Activated CD8-positive, alpha-beta memory T cell treated with anti-CD3 and anti-CD28 coated beads, Interleukin-2, amount 10 ng/mL, durations not matched to agents 7 days and 5 days (primary cell): Measurements from ENCODE around the gene UBE2C. TPM values are rescaled to one million over a fixed set of nuclear protein-coding genes. Genes with fewer than 3 reads are reported as not detected.
"Not testable (repeated sequence)": the region's sequence is repeated elsewhere in the genome, so short reads cannot be mapped to it uniquely, and the experiment has no call there.

Experiments used
- ATAC-seq: fragments of 150-1000 bp; cut with Tn5 transposase; one replicate; pipeline ENCODE4 v1.10.0; 2021; ENCODE audit warnings: moderate library complexity
- CTCF ChIA-PET: fragments of 350-600 bp; sonication (Branson Sonifier 250); formaldehyde crosslinking; loops from one replicate; lab custom pipeline; 2021; ENCODE audit warnings: antibody characterized with exemption; lab: Charles Lee
- DNase-seq: peaks from one replicate; pipeline ENCODE4 v3.0.0-alpha.2; 2020
- H3K27ac Mint-ChIP-seq: one replicate; pipeline ENCODE4 v1.8.0; 2021; ENCODE audit warnings: mild to moderate bottlenecking, mixed read lengths
- H3K27me3 Mint-ChIP-seq: one replicate; pipeline ENCODE4 v1.8.0; 2021; ENCODE audit warnings: mixed read lengths
- H3K36me3 Mint-ChIP-seq: one replicate; pipeline ENCODE4 v1.8.0; 2021; ENCODE audit warnings: mild to moderate bottlenecking, mixed read lengths
- H3K4me1 Mint-ChIP-seq: one replicate; pipeline ENCODE4 v1.8.0; 2021; ENCODE audit warnings: mixed read lengths
- H3K4me3 Mint-ChIP-seq: one replicate; pipeline ENCODE4 v1.8.0; 2021; ENCODE audit warnings: mild to moderate bottlenecking, moderate library complexity, mixed read lengths
- H3K9me3 Mint-ChIP-seq: one replicate; pipeline ENCODE4 v1.8.0; 2022; ENCODE audit warnings: low read depth, mixed read lengths
- total RNA-seq, 2 experiments: library from RNA; stranded (reverse); gene quantifications; one replicate each; pipeline ENCODE4 v1.2.3, GENCODE V29; 2021

Gene UBE2C
- total RNA-seq, result 100 to 1,000 TPM; 206 to 219 TPM

DNA sequence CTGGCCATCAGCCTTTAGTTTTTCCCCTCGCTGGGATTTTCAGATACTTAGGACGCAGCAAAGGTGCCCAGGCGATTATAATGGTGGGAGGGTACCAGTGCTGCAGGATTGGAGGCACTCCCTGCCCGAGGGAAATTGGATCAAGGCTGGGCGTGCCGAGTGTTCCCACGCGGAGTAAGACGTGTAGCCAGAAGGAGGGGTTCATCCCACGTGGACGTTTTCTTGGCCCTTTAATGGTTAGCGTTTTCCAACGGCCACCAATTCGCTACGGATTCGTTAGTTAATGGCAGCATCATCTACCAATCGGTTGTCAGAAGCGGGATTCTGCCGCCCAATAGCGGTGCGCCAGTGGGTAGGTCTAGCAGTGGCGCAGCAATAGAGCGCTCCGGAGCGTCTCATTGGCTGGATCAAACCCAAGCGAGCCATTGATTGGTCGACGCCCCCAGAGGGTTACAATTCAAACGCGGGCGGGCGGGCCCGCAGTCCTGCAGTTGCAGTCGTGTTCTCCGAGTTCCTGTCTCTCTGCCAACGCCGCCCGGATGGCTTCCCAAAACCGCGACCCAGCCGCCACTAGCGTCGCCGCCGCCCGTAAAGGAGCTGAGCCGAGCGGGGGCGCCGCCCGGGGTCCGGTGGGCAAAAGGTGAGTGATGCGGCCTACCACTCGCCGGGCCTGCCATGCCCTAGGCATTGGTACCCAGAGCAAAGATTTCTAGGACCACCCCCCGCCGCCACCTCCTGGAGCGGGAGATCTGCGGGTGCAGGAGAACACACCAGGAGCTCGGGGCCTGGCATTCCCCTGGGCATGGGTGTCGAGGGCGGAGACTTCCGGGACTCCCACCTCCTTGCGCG lies at the start of gene UBE2C:
Gene UBE2C (plus strand): TSS at position 488 of the 849 bp plus-strand sequence. CDS start 52 bp downstream, at position 540.
- peak within 1 kb of the TSS; percentile 99 for H3K4me3 Mint-ChIP-seq
- no peaks in the 10 kb centered on the region for H3K27me3 Mint-ChIP-seq
- peak within 1 kb of the TSS; percentile 88 for H3K27ac Mint-ChIP-seq
- no peaks in the 10 kb centered on the region for H3K9me3 Mint-ChIP-seq
- H3K36me3 Mint-ChIP-seq, result peaks cover 57% of the 10 kb centered on the region
- DNase-seq (peak; percentile 99), ATAC-seq (peak; percentile 99)
- CTCF ChIA-PET, result interaction anchor here (1.1 to 5.4 kb wide), 10 partner anchors 12 to 159 kb away, joined by 3 to 30 read pairs (median 4); partner anchors contain the start of gene PCIF1
- peaks cover 30% of the 10 kb centered on the region for H3K4me1 Mint-ChIP-seq

GRCh38 chr20:45764618-45765282 lies 47.7 kb upstream of the UBE2C start:
- H3K27ac Mint-ChIP-seq, H3K36me3 Mint-ChIP-seq, H3K9me3 Mint-ChIP-seq, DNase-seq, H3K4me1 Mint-ChIP-seq, ATAC-seq, H3K4me3 Mint-ChIP-seq: not testable (repeated sequence)
- peaks cover 13% of the 10 kb centered on the region for H3K27me3 Mint-ChIP-seq
- CTCF ChIA-PET, result interaction anchor here (0.9 kb wide), 1 partner anchor 275 kb away, joined by 3 read pairs; no protein-coding TSS in a partner anchor

GRCh38 chr20:45765307-45765875 lies 47.1 kb upstream of the UBE2C start:
- Mint-ChIP-seq H3K36me3 (no peaks in the 10 kb centered on the region), H3K27ac (no peak overlapping the region), H3K9me3 (no peaks in the 10 kb centered on the region), H3K4me1 (peaks cover 2% of the 10 kb centered on the region), H3K27me3 (peaks cover 13% of the 10 kb centered on the region), H3K4me3 (no peak overlapping the region)
- ATAC-seq (no peak), DNase-seq (no peak)
- CTCF ChIA-PET, result interaction anchor here (0.9 kb wide), 1 partner anchor 276 kb away, joined by 3 read pairs; no protein-coding TSS in a partner anchor

DNA sequence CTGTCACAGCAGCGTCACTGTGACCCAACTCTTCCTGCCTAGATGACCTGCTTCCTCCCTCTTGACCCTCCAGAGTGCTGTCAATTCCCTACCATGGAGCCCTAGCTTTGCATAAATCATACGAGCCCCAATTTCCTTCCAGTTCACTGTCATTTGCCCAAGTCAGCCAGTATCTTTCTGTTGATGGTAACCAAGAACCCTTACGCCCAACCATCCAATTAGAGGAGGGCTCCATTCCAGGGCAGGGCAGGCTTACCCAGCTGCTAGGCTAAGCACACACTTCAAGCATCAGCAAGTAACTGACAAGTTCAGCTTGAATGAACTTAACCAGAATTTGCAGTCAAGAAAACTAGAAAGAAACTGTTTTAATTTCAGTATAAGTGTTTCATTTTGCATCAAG lies 46.5 kb upstream of the UBE2C start:
- no peaks in the 10 kb centered on the region for H3K9me3 Mint-ChIP-seq

GRCh38 chr20:45768479-45768878 lies 44.0 kb upstream of the UBE2C start:
- peaks cover 22% of the 10 kb centered on the region for H3K27me3 Mint-ChIP-seq
- no peaks in the 10 kb centered on the region for H3K36me3 Mint-ChIP-seq
- H3K9me3 Mint-ChIP-seq, result no peaks in the 10 kb centered on the region
- peaks cover 5% of the 10 kb centered on the region for H3K4me1 Mint-ChIP-seq
- CTCF ChIA-PET, result interaction anchor here (1.0 to 1.2 kb wide), 3 partner anchors 177 to 449 kb away, joined by 3 read pairs; no protein-coding TSS in a partner anchor
- no peak overlapping the region for H3K4me3 Mint-ChIP-seq
- H3K27ac Mint-ChIP-seq, result no peak overlapping the region
- DNase-seq (no peak), ATAC-seq (no peak)

More for the DNA sequence above, 46.5 kb upstream of the UBE2C start:
- no peak for DNase-seq
- H3K27me3 Mint-ChIP-seq, result peaks cover 13% of the 10 kb centered on the region
- no peaks in the 10 kb centered on the region for H3K36me3 Mint-ChIP-seq
- CTCF ChIA-PET, result no interaction called here
- H3K27ac Mint-ChIP-seq, result no peak overlapping the region
- no peak for ATAC-seq
- no peak overlapping the region for H3K4me3 Mint-ChIP-seq
- peaks cover 6% of the 10 kb centered on the region for H3K4me1 Mint-ChIP-seq

GRCh38 chr20:45771182-45771759 lies 41.2 kb upstream of the UBE2C start:
- CTCF ChIA-PET, result interaction anchor here (0.6 to 3.3 kb wide), 51 partner anchors 9 to 727 kb away, joined by 3 to 61 read pairs (median 4); partner anchors contain the start of genes DNTTIP1, SDC4, SNX21 and SPATA25
- ATAC-seq, result peak; percentile 82
- no peak overlapping the region for H3K4me3 Mint-ChIP-seq
- H3K9me3 Mint-ChIP-seq, result no peaks in the 10 kb centered on the region
- no peak overlapping the region for H3K27ac Mint-ChIP-seq
- peaks cover 32% of the 10 kb centered on the region for H3K27me3 Mint-ChIP-seq
- peaks cover 5% of the 10 kb centered on the region for H3K4me1 Mint-ChIP-seq
- DNase-seq, result peak; percentile 83
- no peaks in the 10 kb centered on the region for H3K36me3 Mint-ChIP-seq

DNA sequence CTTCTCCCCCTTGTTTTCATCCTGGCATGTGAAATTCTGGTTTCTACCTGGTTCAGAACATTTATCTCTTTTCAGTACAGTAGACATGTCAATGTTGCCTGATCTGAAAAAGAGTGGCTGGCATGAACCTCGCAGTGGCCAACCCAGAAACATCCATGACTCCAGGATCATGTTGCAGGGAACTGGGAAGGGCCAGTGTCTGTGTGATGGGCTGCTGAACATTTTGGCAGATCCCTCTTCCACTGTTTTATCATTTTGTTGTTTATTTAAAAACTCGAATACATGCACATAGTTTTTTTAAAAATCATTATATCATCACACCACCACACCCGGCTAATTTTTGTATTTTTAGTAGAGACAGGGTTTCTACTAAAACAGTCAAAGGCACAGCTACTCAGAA lies 39.8 kb upstream of the UBE2C start:
- no peaks in the 10 kb centered on the region for H3K36me3 Mint-ChIP-seq
- no peak for ATAC-seq
- peaks cover 5% of the 10 kb centered on the region for H3K4me1 Mint-ChIP-seq
- no peak overlapping the region for H3K27ac Mint-ChIP-seq
- H3K9me3 Mint-ChIP-seq, result no peaks in the 10 kb centered on the region
- H3K27me3 Mint-ChIP-seq, result peaks cover 28% of the 10 kb centered on the region
- no peak overlapping the region for H3K4me3 Mint-ChIP-seq
- CTCF ChIA-PET, result interaction anchor here (2.6 to 3.3 kb wide), 3 partner anchors 11 to 453 kb away, joined by 23 to 61 read pairs (median 44); no protein-coding TSS in a partner anchor
- no peak for DNase-seq

- ATAC-seq, result no peak
Measured at GRCh38 chr20:45774945-45775344, 37.5 kb upstream of the UBE2C start.

DNA sequence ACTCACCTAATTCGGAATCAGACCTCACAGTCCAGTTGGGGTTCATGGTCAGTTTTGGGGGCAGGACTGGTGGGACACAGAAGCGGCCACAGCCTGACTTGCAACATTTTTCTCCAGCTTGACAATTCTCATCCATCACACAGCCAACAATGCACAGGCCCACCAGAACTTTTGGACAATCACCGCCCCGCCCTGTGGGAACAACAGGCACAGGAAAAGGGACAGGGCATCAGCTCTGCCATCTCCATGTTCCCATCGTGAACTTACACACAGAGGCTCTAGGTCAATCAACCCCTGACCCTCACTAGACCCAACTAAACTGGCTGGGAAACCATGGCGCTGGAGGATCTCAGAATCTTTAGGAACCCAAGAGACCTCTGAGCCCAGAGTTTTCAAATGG lies 37.0 kb upstream of the UBE2C start:
- CTCF ChIA-PET, result interaction anchor here (1.5 kb wide), 1 partner anchor 457 kb away, joined by 3 read pairs; no protein-coding TSS in a partner anchor
- DNase-seq (no peak), ATAC-seq (no peak)
- Mint-ChIP-seq H3K27ac (no peak overlapping the region), H3K4me3 (no peak overlapping the region), H3K36me3 (no peaks in the 10 kb centered on the region), H3K27me3 (peaks cover 27% of the 10 kb centered on the region), H3K9me3 (no peaks in the 10 kb centered on the region), H3K4me1 (peaks cover 11% of the 10 kb centered on the region)

More at GRCh38 chr20:45774945-45775344, 37.5 kb upstream of the UBE2C start:
- DNase-seq, result no peak
- Mint-ChIP-seq H3K9me3 (no peaks in the 10 kb centered on the region), H3K36me3 (no peaks in the 10 kb centered on the region), H3K4me3 (no peak overlapping the region), H3K27ac (no peak overlapping the region), H3K4me1 (peaks cover 11% of the 10 kb centered on the region), H3K27me3 (peaks cover 27% of the 10 kb centered on the region)
- CTCF ChIA-PET, result interaction anchor here (1.5 kb wide), 1 partner anchor 457 kb away, joined by 3 read pairs; no protein-coding TSS in a partner anchor

DNA sequence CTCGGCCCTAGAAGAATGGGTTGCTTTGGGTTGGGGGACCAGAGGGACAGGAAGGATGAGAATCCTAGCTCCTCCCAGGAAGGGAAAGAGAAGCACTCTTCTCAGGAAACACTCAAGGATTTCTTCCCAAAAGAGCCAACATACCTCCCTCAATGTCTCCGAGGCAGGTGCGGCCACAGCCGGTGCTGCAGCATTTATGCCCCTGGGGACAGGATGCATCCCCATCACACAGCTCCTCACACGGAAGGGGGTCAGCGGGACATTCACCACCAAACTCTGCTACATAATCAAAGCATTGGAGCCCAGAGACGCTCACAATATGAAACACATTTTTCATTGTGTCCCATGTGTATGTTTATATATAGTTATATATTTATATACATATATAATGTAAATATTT lies 35.5 kb upstream of the UBE2C start:
- Mint-ChIP-seq H3K27me3 (peaks cover 22% of the 10 kb centered on the region), H3K4me3 (no peak overlapping the region), H3K9me3 (no peaks in the 10 kb centered on the region), H3K27ac (no peak overlapping the region), H3K4me1 (peaks cover 14% of the 10 kb centered on the region), H3K36me3 (no peaks in the 10 kb centered on the region)
- DNase-seq (no peak), ATAC-seq (no peak)
- CTCF ChIA-PET, result interaction anchor here (1.0 kb wide), 1 partner anchor 12 kb away, joined by 3 read pairs; no protein-coding TSS in a partner anchor

DNA sequence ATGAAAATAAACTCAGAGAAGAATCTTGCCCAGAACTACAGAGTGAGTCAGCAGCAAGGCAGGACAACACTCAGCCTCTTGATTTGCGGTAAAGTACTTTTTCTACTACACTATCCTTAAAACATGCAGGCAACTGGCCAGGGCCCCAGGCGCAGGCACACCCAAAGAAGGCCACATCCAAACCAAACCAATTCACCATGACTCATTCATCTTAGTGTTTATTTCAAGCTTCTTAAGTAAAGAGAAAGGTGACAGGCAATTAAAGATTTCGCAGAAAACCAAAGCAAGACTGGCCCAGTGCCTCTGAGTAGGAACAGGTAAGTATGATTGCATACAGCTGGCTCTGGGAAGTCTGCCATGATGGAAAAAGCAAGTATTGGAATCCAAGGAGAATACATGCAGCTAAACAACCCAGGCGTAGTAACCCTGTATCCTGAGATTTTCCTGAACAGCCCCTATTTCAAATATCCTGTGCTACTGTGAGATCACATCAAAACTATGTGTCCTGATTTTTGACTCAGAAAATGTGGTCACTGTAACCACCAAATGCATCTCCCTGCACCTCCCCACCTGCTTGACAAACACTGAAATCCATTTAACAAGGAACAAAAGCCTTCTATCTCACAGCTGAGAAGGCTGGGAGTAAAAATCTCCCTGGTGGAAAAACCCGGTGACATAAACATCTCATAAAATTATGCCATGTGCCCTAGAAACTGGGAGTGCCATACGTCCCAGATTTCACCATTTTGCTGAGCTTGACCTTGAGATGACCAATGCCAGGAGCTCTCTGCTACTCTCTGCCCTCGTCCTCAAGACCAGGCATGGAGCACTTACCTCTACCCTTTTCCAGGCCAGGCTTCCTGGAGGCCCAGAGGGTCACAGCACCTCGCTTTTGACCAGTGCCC lies 33.2 kb upstream of the UBE2C start:
- H3K4me3 Mint-ChIP-seq, result no peak overlapping the region
- no peak for DNase-seq
- H3K36me3 Mint-ChIP-seq, result no peaks in the 10 kb centered on the region
- no peaks in the 10 kb centered on the region for H3K9me3 Mint-ChIP-seq
- no peak overlapping the region for H3K27ac Mint-ChIP-seq
- H3K4me1 Mint-ChIP-seq, result peaks cover 23% of the 10 kb centered on the region
- peaks cover 13% of the 10 kb centered on the region for H3K27me3 Mint-ChIP-seq
- no peak for ATAC-seq
- CTCF ChIA-PET, result interaction anchor here (2.7 kb wide), 1 partner anchor 8 kb away, joined by 18 read pairs; no protein-coding TSS in a partner anchor

DNA sequence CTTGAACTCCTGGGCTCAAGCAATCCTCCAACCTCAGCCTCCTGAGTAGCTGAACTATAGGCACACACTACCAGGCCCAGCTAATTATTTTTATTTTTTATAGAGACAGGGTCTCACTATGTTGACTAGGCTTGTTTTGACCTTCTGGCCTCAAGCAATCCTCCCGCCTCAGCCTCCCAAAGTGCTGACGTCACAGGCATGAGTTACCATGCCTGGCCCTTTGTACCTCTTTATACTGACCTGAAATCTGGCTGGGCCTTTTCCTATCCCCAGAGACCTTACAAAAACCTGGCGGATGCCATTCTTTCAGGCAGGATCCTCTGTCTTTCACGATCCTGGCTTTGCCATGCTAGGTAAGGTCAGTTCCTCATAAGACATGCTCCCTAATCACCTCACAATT lies 32.3 kb upstream of the UBE2C start:
- no peak overlapping the region for H3K27ac Mint-ChIP-seq
- peaks cover 9% of the 10 kb centered on the region for H3K27me3 Mint-ChIP-seq
- no peak for ATAC-seq

More for the DNA sequence above, 32.3 kb upstream of the UBE2C start:
- Mint-ChIP-seq H3K4me3 (no peak overlapping the region), H3K9me3 (no peaks in the 10 kb centered on the region), H3K36me3 (no peaks in the 10 kb centered on the region), H3K4me1 (peaks cover 23% of the 10 kb centered on the region)
- CTCF ChIA-PET, result interaction anchor here (2.7 kb wide), 1 partner anchor 9 kb away, joined by 18 read pairs; no protein-coding TSS in a partner anchor
- DNase-seq, result no peak
